Measurements from ENCODE around the gene POLD4. TPM values are rescaled to one million over a fixed set of nuclear protein-coding genes. Genes with fewer than 3 reads are reported as not detected.

The POLD4 gene
- total RNA-seq, 2 donors from 2014 or later: 82.1 to 103 TPM

GRCh38 chr11:67371189-67371910 lies 18.0 kb upstream of the POLD4 start:
- 23 to 28% methylated on average over 7 to 8 of the region's 8 CpGs for WGBS, 2 donors
- H3K4me1 ChIP-seq: peaks cover 50% of the 10 kb centered on the region
- H3K9me3 ChIP-seq: no peaks in the 10 kb centered on the region
- no peaks in the 10 kb centered on the region for H3K36me3 ChIP-seq (replicated peaks in 1 of 2; ENCODE audit: insufficient read depth in 1 of 2, low read depth in 2 of 2)
- intact Hi-C loops (cut with DNase I): no loop called here
- TF ChIP-seq POLR2A (IDR thresholded peaks at IDR 0.05) (no peak), CTCF (IDR thresholded peaks at IDR 0.05) (peak; percentile 20 to 76 (median 51))
- peak overlapping the region; percentile 89 to 95 (median 92) for H3K27ac ChIP-seq
- peak; percentile 50 to 60 (median 57) for DNase-seq
- no peaks in the 10 kb centered on the region for H3K27me3 ChIP-seq
- no peak overlapping the region for H3K4me3 ChIP-seq
- ATAC-seq: no peak

GRCh38 chr11:67370351-67371076 lies 17.2 kb upstream of the POLD4 start:
- Histone ChIP-seq H3K4me1 (peaks cover 52% of the 10 kb centered on the region), H3K9me3 (no peaks in the 10 kb centered on the region), H3K27ac (no peak overlapping the region), H3K27me3 (no peaks in the 10 kb centered on the region), H3K4me3 (no peak overlapping the region), H3K36me3 (replicated peaks in 1 of 2; ENCODE audit: insufficient read depth in 1 of 2, low read depth in 2 of 2) (no peaks in the 10 kb centered on the region)
- WGBS, 2 donors: 67 to 73% methylated on average over 13 to 14 of the region's 14 CpGs
- ATAC-seq (no peak), DNase-seq (no peak)
- TF ChIP-seq POLR2A (IDR thresholded peaks at IDR 0.05) (no peak), CTCF (IDR thresholded peaks at IDR 0.05) (no peak)
- intact Hi-C loops (cut with DNase I): no loop called here

- no peak for DNase-seq
Observed at GRCh38 chr11:67369801-67370284, 16.5 kb upstream of the POLD4 start.

GRCh38 chr11:67369275-67369674 lies 15.9 kb upstream of the POLD4 start:
- Histone ChIP-seq H3K27me3 (no peaks in the 10 kb centered on the region), H3K4me1 (peaks cover 46% of the 10 kb centered on the region), H3K4me3 (no peak overlapping the region), H3K9me3 (no peaks in the 10 kb centered on the region), H3K27ac (no peak overlapping the region), H3K36me3 (replicated peaks in 1 of 2; ENCODE audit: insufficient read depth in 1 of 2, low read depth in 2 of 2) (no peaks in the 10 kb centered on the region)
- WGBS, 2 donors: 83 to 91% methylated on average over 8 of the region's 8 CpGs
- TF ChIP-seq CTCF (IDR thresholded peaks at IDR 0.05) (no peak), POLR2A (IDR thresholded peaks at IDR 0.05) (no peak)
- DNase-seq (no peak), ATAC-seq (no peak)
- intact Hi-C loops (cut with DNase I): no loop called here

More at GRCh38 chr11:67369801-67370284, 16.5 kb upstream of the POLD4 start:
- WGBS, 2 donors: 44 to 60% methylated on average over 11 of the region's 12 CpGs
- Histone ChIP-seq H3K4me3 (no peak overlapping the region), H3K27me3 (no peaks in the 10 kb centered on the region), H3K36me3 (replicated peaks in 1 of 2; ENCODE audit: insufficient read depth in 1 of 2, low read depth in 2 of 2) (no peaks in the 10 kb centered on the region), H3K4me1 (peaks cover 52% of the 10 kb centered on the region), H3K27ac (no peak overlapping the region), H3K9me3 (no peaks in the 10 kb centered on the region)
- no peak for ATAC-seq
- intact Hi-C loops (cut with DNase I): no loop called here
- TF ChIP-seq CTCF (IDR thresholded peaks at IDR 0.05) (no peak), POLR2A (IDR thresholded peaks at IDR 0.05) (no peak)
